ENCODE data around the gene PSMD3.
"Not testable (repeated sequence)": the region's sequence is repeated elsewhere in the genome, so short reads cannot be mapped to it uniquely, and the experiment has no call there.

The PSMD3 gene

GRCh38 chr17:40000161-40000560 lies 19.6 kb downstream of the PSMD3 start:
- DNase-seq: no peak

GRCh38 chr17:40001335-40001734 lies 20.7 kb downstream of the PSMD3 start:
- DNase-seq: not testable (repeated sequence)

GRCh38 chr17:40004072-40004471 lies 23.5 kb downstream of the PSMD3 start:
- no peak for DNase-seq

- no peak for DNase-seq
Measured at GRCh38 chr17:40004712-40005111, 24.1 kb downstream of the PSMD3 start.

GRCh38 chr17:40005520-40005919 lies 24.9 kb downstream of the PSMD3 start:
- no peak for DNase-seq

- DNase-seq: not testable (repeated sequence)
Measured at GRCh38 chr17:40010946-40011500, 30.4 kb downstream of the PSMD3 start.

- DNase-seq: not testable (repeated sequence)
Measured at GRCh38 chr17:40012017-40012647, 31.5 kb downstream of the PSMD3 start.

GRCh38 chr17:40014375-40014980 lies 33.9 kb downstream of the PSMD3 start:
- DNase-seq: no peak

- no peak for DNase-seq
Measured at GRCh38 chr17:40015005-40015997, 34.7 kb downstream of the PSMD3 start, which contains the start of gene CSF3. Gene CSF3 (plus strand): TSS chr17:40015440. CDS start chr17:40015475, 35 bp downstream.

GRCh38 chr17:40015998-40016985 lies 35.7 kb downstream of the PSMD3 start:
- no peak for DNase-seq

GRCh38 chr17:40017422-40018080 lies 36.9 kb downstream of the PSMD3 start:
- DNase-seq: no peak

GRCh38 chr17:40018211-40019121 lies 37.9 kb downstream of the PSMD3 start:
- no peak for DNase-seq

GRCh38 chr17:40019140-40019991 lies 38.8 kb downstream of the PSMD3 start:
- no peak for DNase-seq

- DNase-seq: no peak
Measured at GRCh38 chr17:40020146-40020545, 39.5 kb downstream of the PSMD3 start.

GRCh38 chr17:40021451-40021971 lies 40.9 kb downstream of the PSMD3 start:
- DNase-seq: no peak

GRCh38 chr17:40022497-40022896 lies 41.9 kb downstream of the PSMD3 start:
- DNase-seq: no peak

- DNase-seq: peak; percentile 10
Measured at GRCh38 chr17:40022961-40023541, 42.4 kb downstream of the PSMD3 start.

- peak; percentile 21 for DNase-seq
Measured at GRCh38 chr17:40023590-40024292, 43.1 kb downstream of the PSMD3 start.
